Measurements from ENCODE around the gene BICD1. TPM values are rescaled to one million over a fixed set of nuclear protein-coding genes. Genes with fewer than 3 reads are reported as not detected.

BICD1 gene
- total and polyA plus RNA-seq, 2 experiments from 2014 or later = 59.3 to 83.6 TPM

DNA sequence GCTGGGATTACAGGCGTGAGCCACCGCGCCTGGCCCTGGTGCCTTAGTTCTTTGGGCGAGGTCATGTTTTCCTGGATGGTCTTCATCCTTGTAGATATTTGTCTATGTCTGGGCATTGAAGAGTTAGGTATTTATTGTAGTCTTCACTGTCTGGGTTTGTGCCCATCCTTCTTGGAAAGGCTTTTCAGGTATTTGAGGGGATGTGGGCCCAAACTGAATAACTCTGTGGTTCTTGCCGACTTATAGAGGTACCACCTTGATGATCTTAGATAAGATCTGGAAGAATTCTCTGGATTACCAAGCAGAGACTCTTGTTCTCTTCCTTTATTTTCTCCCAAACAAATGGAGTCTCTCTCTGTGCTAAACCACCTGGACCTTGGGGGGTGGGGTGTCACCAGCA is 311.6 kb downstream of the BICD1 start (continued):
- TF ChIP-seq ZNF114 (CRISPR knock-in tag; IDR thresholded peaks at IDR 0.05) (no peak), POLR2AphosphoS5 (IDR thresholded peaks at IDR 0.05; ENCODE audit: low read depth) (no peak), JUNB (IDR thresholded peaks at IDR 0.05; ENCODE audit: unreplicated experiment) (no peak)
- TF ChIP-seq, protein P1, sequence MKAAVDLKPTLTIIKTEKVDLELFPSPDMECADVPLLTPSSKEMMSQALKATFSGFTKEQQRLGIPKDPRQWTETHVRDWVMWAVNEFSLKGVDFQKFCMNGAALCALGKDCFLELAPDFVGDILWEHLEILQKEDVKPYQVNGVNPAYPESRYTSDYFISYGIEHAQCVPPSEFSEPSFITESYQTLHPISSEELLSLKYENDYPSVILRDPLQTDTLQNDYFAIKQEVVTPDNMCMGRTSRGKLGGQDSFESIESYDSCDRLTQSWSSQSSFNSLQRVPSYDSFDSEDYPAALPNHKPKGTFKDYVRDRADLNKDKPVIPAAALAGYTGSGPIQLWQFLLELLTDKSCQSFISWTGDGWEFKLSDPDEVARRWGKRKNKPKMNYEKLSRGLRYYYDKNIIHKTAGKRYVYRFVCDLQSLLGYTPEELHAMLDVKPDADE (IDR thresholded peaks at IDR 0.05) = no peak

DNA sequence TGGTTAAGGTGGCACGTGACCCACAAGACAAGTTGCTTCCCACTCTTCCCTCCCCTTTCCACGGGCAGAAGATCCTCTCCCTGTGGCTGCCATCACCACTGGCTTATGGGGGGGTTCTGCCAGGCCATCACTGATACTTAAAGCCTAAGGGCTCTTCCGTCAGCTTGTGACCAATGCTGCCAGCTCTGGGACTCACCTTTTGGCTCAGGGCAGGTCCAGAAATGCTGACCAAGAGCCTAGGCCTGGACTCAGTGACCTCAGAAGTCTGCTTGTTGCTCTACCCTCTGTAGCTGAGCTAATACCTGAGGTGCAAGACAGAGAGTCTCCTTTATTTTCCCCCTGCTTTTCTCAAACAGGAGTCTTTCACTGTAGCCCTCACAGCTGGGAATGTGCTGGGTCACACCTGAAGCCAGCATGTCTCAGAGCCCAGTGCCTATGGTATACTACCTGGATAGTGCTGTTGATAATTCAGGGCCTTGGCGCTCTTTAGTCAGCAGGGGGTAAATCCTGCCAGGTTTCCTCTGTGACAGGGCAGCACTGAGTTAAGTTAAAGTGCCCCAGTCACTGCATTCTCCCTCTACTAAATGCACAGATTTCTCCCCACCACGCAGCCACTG is 312.4 kb downstream of the BICD1 start:
- 0 out of 2 replicates have a peak overlapping the region, but pooled peaks have one; percentile 68 for H3K27ac ChIP-seq (ENCODE audit: low read depth)

More for the DNA sequence above, 312.4 kb downstream of the BICD1 start:
- Histone ChIP-seq H3F3A (replicated peaks; ENCODE audit: low read depth) (no peaks in the 10 kb centered on the region), H3K36me3 (ENCODE audit: insufficient read depth) (peaks cover 5% of the 10 kb centered on the region; the same call in 1 of the 2 replicates), H3K79me2 (replicated peaks; ENCODE audit: insufficient read depth) (peaks cover 100% of the 10 kb centered on the region), H3K9me2 (ENCODE audit: insufficient read depth) (no peaks in the 10 kb centered on the region; the same call in 1 of the 2 replicates), H3K4me3 (0 out of 2 replicates have a peak overlapping the region, but pooled peaks have one; percentile 13), H3K4me1 (ENCODE audit: insufficient read depth) (peaks cover 38% of the 10 kb centered on the region), H3K27me3 (ENCODE audit: insufficient read depth) (no peaks in the 10 kb centered on the region), H3K4me2 (peak overlapping the region; percentile 61; the same call in 1 of the 2 replicates), H4K20me1 (replicated peaks; ENCODE audit: insufficient read depth) (peaks cover 68% of the 10 kb centered on the region), H2AFZ (no peak overlapping the region)
- H3K27me3 Mint-ChIP-seq (ENCODE audit: insufficient read depth, low read depth, poor library complexity) = peaks cover 4% of the 10 kb centered on the region
- H3K4me3 Mint-ChIP-seq = no peak overlapping the region
- peak; percentile 54 for DNase-seq (ENCODE audit: low spot score)
- no peak for TF ChIP-seq JUNB (IDR thresholded peaks at IDR 0.05; ENCODE audit: unreplicated experiment)
- TF ChIP-seq POLR2AphosphoS5 (IDR thresholded peaks at IDR 0.05; ENCODE audit: low read depth) = no peak
- TF ChIP-seq, protein P2, sequence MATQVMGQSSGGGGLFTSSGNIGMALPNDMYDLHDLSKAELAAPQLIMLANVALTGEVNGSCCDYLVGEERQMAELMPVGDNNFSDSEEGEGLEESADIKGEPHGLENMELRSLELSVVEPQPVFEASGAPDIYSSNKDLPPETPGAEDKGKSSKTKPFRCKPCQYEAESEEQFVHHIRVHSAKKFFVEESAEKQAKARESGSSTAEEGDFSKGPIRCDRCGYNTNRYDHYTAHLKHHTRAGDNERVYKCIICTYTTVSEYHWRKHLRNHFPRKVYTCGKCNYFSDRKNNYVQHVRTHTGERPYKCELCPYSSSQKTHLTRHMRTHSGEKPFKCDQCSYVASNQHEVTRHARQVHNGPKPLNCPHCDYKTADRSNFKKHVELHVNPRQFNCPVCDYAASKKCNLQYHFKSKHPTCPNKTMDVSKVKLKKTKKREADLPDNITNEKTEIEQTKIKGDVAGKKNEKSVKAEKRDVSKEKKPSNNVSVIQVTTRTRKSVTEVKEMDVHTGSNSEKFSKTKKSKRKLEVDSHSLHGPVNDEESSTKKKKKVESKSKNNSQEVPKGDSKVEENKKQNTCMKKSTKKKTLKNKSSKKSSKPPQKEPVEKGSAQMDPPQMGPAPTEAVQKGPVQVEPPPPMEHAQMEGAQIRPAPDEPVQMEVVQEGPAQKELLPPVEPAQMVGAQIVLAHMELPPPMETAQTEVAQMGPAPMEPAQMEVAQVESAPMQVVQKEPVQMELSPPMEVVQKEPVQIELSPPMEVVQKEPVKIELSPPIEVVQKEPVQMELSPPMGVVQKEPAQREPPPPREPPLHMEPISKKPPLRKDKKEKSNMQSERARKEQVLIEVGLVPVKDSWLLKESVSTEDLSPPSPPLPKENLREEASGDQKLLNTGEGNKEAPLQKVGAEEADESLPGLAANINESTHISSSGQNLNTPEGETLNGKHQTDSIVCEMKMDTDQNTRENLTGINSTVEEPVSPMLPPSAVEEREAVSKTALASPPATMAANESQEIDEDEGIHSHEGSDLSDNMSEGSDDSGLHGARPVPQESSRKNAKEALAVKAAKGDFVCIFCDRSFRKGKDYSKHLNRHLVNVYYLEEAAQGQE (IDR thresholded peaks at IDR 0.05; ENCODE audit: unreplicated experiment) = no peak
- TF ChIP-seq ZNF331 (CRISPR knock-in tag; IDR thresholded peaks at IDR 0.05; ENCODE audit: low read depth) = no peak
- TF ChIP-seq, protein P1 (IDR thresholded peaks at IDR 0.05) = no peak
- peaks cover 8% of the 10 kb centered on the region; the same call in 2 of the 3 replicates for H3K9me3 Mint-ChIP-seq
- peaks cover 42% of the 10 kb centered on the region for H3K36me3 Mint-ChIP-seq (ENCODE audit: low read depth)
- peak overlapping the region; percentile 89 for H3K27ac Mint-ChIP-seq
- peaks cover 50% of the 10 kb centered on the region for H3K4me1 Mint-ChIP-seq
- peak; percentile 82 for ATAC-seq
